LoVo (cell line): ENCODE measurements around the gene PTRH2.
"Not testable (repeated sequence)": the region's sequence is repeated elsewhere in the genome, so short reads cannot be mapped to it uniquely, and the experiment has no call there.

Experiments
- DNase-seq: peaks from one replicate; pipeline ENCODE4 v3.0.0-alpha.2; 2016; ENCODE audit warnings: low spot score

PTRH2 gene

GRCh38 chr17:59669411-59669810 lies 37.8 kb downstream of the PTRH2 start:
- peak; percentile 25 for DNase-seq

- DNase-seq: peak; percentile 42
Observed at GRCh38 chr17:59668816-59669215, 38.4 kb downstream of the PTRH2 start.

- peak; percentile 15 for DNase-seq
Observed at GRCh38 chr17:59666235-59666634, 41.0 kb downstream of the PTRH2 start.

- not testable (repeated sequence) for DNase-seq
Observed at GRCh38 chr17:59656624-59657023, 50.6 kb downstream of the PTRH2 start.

GRCh38 chr17:59652119-59652518 lies 55.1 kb downstream of the PTRH2 start:
- no peak for DNase-seq

GRCh38 chr17:59651346-59651745 lies 55.9 kb downstream of the PTRH2 start:
- peak; percentile 51 for DNase-seq

- DNase-seq: no peak
Observed at GRCh38 chr17:59650642-59651041, 56.6 kb downstream of the PTRH2 start.

GRCh38 chr17:59649886-59650285 lies 57.3 kb downstream of the PTRH2 start:
- DNase-seq: no peak
